Head of caudate nucleus (tissue), 42 donors: ENCODE results near the gene TTLL8.

Experiments used
- DNase-seq, 42 donors: peaks; one replicate each; pipeline versions ENCODE4 v3.0.0 to v3.0.0-alpha.2; 2020 to 2021; ENCODE audit warnings: mixed read lengths in 7 of 42
- intact Hi-C: fragments of 100-400 bp; cut with DNase I; formaldehyde crosslinking; loops from one replicate; pipeline ENCODE4 v1.15.0; 2022

TTLL8 gene

DNA sequence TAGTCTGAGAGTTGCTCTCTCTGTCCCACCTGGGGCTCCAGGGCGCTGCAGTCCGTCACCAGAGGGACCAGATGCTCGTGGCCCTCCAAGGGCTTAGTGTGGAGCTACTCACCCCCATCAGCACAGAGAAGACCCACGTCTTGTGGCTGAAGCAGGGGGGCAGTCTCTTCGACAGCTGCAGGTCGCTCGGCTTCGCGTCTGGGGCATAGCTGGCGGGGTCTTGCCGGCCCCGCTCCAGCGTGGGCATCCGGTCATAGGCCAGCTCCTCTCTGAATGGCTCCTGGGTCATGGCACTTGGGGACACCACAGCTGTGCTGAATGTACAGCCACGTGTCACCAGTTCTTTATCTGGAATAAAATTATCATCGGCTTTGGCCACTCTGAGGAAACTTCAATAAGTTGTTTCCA, 26.5 kb upstream of the TTLL8 start:
- intact Hi-C loops, result no loop called here
- no peak for DNase-seq

- intact Hi-C loops, result no loop called here
Observed at GRCh38 chr22:50084080-50084477, 26.0 kb upstream of the TTLL8 start.

DNA sequence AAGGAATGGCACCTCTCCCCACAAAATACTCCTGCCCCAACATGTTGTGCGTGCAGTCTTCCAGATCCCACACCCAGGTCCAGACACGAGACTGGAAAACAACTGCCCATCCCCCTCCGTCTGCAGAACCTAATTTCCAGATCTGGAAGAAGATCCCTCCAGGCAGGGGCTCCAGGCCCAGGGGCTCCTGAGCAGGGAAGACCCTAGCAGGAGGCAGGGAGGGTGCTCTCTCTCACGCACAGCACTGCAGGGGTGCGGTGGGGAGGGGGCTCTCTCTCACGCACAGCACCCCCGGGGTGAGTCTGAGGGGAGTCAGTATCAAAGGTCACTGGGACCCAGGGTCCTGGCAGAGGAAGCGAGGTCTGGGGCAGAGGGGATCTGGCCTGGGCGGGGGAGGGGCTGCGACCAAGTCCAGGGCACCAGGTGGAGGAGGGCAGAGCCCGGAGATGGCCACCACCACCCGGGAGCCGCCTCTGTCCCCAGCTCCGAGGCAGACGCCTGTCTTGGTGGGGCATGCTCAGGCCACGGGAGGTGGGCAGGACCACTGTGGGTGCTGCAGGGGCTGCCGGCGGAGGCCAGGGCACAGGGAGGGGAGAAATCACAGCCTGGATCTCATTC, 25.5 kb upstream of the TTLL8 start:
- intact Hi-C loops, result no loop called here
- no peak for DNase-seq

More at GRCh38 chr22:50084080-50084477, 26.0 kb upstream of the TTLL8 start:
- no peak for DNase-seq

DNA sequence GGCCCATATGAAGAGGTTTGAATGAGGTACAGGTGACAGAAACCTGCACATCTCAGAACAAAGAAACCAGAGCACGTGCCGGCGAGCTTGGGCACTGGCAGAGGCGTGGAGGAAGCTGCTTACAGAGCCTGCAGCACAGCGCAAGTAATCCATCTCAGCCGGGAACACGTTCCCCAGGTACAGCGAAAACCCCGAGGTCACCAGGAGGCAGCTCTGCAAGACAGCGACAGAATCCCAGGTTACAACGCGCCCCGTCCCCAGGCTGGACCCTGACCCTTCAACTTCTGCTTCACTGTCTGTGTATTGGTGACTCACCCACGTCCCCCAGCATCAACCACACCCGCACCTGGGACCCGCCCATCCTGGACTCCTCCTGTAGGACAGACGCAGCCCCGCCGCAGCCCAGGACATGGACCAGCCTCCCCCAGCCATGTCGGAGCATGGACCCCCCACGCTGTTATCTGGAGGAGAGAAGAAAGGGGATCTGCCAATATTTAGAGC, 24.9 kb upstream of the TTLL8 start:
- intact Hi-C loops, result no loop called here
- no peak for DNase-seq

GRCh38 chr22:50082197-50082715, 24.2 kb upstream of the TTLL8 start:
- intact Hi-C loops, result no loop called here
- DNase-seq, result no peak

DNA sequence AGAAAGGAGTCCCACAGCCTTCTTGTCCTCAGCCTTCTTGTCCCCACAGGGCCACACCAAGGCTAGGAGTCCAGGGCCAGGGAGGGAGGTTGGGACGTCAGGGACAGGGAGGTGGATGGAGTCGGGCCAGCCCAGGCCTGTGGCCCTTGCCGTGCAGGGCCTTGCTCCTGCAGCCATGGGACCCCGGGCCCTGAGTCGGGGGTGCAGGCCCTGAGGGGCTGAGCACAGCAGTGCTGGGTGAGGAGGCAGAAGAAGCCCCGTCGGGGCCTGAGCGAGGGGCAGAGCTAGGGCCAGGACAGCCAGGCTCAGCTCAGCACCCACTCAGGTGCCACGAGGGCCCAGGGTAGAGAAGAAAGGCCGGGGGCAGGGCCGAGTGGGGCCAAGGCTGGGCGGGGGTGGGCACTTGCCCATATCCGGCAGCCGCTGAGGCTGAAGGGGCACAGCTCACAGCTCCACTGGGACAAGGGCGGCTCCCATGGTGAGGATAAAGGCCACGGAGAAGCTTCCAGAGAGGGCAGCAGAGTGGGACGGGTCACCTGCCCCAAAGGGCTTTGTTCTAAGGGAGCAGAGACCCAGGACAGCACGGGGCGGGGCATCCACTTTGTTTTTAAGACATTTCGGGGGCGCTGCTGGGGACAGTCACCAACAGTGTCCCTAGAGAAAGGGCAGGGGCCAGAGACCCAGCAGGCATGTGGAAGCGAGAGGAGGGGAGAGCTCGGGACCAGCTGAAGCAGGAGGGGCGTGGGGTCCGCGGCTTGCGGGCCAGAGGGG, 23.5 kb upstream of the TTLL8 start:
- no peak for DNase-seq
- intact Hi-C loops, result no loop called here

DNA sequence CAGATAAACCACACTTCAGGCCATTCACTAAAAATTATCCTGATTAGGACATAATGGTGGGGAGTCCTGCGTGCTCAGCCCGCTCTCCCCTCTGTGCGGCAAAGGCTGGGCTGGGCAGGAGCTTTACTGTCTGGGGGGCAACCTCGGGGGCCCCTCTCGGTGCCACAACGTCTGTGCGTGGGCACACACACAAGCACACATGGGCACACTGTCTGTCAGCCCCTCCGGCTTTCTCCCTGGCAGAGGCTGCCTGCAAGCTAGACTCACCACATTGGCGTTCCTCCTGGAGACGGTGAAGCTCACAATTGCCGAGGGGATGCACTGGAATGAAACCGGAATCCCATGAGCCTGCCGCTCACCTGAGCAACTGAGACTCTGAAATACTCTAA, 22.0 kb upstream of the TTLL8 start:
- no peak for DNase-seq
- intact Hi-C loops, result no loop called here

GRCh38 chr22:50078761-50079160, 20.7 kb upstream of the TTLL8 start:
- intact Hi-C loops, result no loop called here
- no peak for DNase-seq

DNA sequence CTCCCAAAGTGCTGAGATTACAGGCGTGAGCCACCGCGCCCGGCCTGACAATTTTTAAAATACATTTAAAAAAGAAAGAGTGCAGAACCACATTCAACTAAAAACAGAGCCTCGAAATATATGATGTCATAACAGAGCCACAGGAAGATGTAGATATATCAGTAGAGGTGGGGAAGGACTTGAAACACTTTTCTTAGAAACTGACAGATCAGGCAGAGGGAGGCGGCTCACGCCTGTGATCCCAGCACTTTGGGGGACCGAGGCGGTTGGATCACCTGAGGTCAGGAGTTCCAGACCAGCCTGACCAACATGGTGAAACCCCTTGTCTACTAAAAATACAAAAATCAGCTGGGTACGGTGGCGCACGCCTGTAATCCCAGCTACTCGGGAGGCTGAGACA, 20.1 kb upstream of the TTLL8 start:
- intact Hi-C loops, result no loop called here
- DNase-seq, result no peak

- DNase-seq, result no peak
- intact Hi-C loops, result no loop called here
Observed at GRCh38 chr22:50076646-50077535, 18.8 kb upstream of the TTLL8 start.

DNA sequence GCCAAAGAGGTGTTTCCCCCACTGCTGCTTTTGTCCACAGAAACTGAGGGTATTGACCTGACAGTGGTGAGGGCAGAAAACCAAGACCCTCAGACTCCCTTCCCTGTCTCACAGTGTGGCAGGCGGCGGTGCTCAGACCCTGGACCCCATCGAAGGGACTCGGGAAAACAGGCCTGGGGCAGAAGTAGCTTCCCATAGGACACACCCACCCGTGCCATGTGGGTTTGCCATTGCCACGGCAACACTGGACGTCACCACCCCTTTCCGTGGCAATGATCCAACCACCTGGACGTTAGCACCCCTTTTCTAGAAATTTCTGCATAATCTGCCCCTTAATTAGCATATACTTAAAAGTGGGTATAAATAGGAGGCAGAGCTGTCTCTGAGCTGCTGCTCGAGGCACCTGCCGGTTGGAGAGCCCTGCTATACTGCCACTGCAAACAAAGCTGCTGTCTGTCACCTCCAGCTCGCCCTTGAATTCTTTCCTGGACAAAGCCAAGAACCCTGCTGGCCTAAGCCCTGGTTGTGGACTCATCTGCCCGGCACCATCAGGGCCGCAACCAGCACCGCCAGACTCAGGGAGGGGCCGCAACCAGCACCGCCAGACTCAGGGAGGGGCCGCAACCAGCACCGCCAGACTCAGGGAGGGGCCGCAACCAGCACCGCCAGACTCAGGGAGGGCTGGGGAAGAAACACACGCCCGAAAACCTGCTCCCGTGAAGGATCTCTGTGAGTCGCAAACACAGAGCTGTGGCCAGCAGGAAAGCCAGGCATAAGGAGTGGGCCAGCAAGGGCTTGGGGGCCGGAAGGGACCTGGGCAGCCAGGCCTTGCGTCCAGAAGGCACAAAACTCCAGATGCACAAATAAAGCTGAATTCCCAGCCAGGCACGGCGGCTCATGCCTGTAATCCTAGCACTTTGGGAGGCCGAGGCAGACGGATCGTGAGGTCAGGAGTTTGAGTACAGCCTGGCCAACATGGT, 16.7 kb upstream of the TTLL8 start:
- intact Hi-C loops, result no loop called here
- peak in 5 of 42 donors; percentile 13 to 60 (median 38) for DNase-seq

- no peak for DNase-seq
Observed at GRCh38 chr22:50074056-50074455, 16.0 kb upstream of the TTLL8 start.

GRCh38 chr22:50072714-50073538, 14.8 kb upstream of the TTLL8 start:
- intact Hi-C loops, result no loop called here
- no peak for DNase-seq

More at GRCh38 chr22:50074056-50074455, 16.0 kb upstream of the TTLL8 start:
- intact Hi-C loops, result no loop called here

- intact Hi-C loops, result no loop called here
- no peak for DNase-seq
Observed at GRCh38 chr22:50072167-50072555, 14.1 kb upstream of the TTLL8 start.

GRCh38 chr22:50071432-50072166, 13.5 kb upstream of the TTLL8 start:
- no peak for DNase-seq
- intact Hi-C loops, result no loop called here

DNA sequence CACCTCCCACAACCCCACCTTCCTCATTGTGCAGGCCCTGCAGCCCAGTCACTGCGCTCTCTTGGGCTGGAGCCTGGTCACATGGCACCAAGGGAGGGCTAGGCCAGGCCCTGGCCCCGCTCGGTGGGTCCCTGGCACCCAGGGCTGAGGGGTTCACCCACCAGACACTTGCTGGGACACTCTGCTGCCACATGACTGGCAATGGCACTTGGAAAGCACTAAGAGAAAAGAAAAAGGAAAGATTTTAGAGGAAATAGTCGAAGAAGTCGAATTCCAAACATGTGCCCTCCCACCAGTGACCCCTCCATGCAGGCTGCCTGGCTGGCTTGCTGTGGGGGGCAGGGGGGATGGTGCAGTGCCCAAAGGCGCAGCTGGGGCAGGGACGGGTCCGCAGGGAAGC, 12.3 kb upstream of the TTLL8 start:
- no peak for DNase-seq
- intact Hi-C loops, result no loop called here

- intact Hi-C loops, result no loop called here
- DNase-seq, result no peak
Observed at GRCh38 chr22:50068096-50068495, 10.0 kb upstream of the TTLL8 start.
